Activated T-helper 9 cell treated with anti-CD3 and anti-CD28 coated beads, Interleukin-2, amount 50 U/mL, for 16 hours (primary cell): Measurements from ENCODE around the gene PLCB1.

Experiments
- DNase-seq: peaks from one replicate; pipeline ENCODE4 v3.0.0-alpha.2; 2020; ENCODE audit warnings: low read depth

Gene PLCB1

DNA sequence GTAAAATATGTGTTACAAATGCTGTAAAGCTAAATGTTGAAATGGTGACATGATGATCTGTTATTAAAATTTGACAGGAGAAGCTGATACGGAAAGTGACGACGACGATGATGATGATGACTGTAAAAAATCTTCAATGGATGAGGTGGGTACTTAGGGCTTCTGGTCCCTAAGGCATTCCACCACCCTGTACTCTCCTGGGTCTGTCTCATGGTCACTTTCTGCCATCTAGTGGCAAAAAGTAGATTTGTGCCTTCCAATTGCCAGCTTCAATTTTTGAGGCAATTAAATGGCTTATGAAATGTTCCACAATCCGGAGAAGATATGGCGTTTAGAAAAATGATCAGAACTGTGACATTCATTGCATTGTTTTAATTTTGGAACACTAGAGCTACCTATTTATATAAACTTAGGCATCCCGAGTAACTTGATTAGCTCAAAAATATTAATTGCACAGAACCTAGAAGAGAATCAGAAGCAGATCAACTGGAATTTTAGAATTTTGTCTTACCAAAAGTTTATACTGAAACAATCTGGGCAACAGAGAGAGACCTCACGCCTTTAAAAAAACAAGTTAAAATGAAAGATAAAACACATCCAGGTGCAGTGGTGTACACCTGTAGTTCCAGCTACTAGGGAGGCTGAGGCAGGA lies 590.3 kb downstream of the PLCB1 start:
- DNase-seq, result no peak

GRCh38 chr20:8723296-8723695 lies 591.2 kb downstream of the PLCB1 start:
- no peak for DNase-seq

- no peak for DNase-seq
Measured at GRCh38 chr20:8724884-8725283, 592.8 kb downstream of the PLCB1 start.

- no peak for DNase-seq
Measured at GRCh38 chr20:8726460-8726859, 594.4 kb downstream of the PLCB1 start.

DNA sequence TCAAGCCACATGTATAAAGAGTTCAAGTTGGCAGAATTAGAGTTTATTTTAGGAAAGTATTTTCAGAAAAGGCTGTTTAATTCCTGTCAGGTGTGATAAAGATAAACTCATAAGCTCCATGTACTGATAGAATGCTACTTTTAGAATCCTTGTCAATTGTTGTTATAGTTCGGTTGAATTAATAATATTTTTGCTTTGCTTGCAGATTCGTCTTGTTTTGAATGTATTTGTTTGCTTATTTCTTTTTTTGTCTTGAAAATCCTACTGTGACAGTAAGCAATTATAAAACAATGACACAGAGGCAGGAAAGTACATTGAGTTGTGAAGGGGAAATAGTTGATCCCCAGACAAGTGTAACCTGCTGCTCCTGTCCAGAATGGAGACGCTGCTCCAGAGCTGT lies 602.9 kb downstream of the PLCB1 start:
- DNase-seq, result no peak

- no peak for DNase-seq
Measured at GRCh38 chr20:8735674-8736073, 603.6 kb downstream of the PLCB1 start.

DNA sequence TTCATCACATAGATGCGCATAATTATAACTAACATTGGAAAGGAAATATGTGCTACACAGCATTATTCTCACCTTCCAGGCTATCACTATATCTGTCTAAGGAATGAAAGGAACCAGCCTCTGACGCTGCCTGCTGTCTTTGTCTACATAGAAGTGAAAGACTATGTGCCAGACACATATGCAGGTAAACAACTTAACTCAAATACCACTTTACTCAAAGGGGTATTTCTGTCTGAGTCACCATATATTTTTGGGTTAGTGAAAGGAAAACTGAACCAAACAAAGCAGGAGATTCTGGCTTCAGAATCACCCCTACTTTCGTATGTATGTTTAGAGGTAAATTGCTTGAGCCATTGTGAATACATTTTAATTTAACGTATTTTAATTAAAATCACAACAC lies 608.2 kb downstream of the PLCB1 start:
- DNase-seq, result no peak

- DNase-seq, result no peak
Measured at GRCh38 chr20:8744228-8744844, 612.3 kb downstream of the PLCB1 start.

DNA sequence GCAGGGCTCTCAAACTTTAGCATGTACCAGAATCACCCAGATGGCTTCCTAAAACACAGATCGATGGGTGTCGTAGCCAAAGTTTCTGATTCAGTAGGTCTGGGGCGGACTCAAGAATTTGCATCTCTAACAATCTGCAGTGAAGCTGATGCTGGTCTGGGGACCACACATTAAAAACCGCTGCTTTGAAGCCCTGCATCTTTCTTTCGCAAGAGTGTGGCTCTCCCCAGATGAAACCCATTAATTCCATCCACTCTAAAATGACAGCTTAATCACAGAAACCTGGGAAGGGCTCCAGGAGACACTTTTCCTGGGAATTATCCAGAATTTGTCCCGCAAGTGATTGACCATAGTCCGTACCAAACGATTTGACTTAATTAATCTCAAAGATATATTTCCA lies 617.0 kb downstream of the PLCB1 start:
- no peak for DNase-seq

GRCh38 chr20:8749986-8750385 lies 617.9 kb downstream of the PLCB1 start:
- DNase-seq, result no peak

DNA sequence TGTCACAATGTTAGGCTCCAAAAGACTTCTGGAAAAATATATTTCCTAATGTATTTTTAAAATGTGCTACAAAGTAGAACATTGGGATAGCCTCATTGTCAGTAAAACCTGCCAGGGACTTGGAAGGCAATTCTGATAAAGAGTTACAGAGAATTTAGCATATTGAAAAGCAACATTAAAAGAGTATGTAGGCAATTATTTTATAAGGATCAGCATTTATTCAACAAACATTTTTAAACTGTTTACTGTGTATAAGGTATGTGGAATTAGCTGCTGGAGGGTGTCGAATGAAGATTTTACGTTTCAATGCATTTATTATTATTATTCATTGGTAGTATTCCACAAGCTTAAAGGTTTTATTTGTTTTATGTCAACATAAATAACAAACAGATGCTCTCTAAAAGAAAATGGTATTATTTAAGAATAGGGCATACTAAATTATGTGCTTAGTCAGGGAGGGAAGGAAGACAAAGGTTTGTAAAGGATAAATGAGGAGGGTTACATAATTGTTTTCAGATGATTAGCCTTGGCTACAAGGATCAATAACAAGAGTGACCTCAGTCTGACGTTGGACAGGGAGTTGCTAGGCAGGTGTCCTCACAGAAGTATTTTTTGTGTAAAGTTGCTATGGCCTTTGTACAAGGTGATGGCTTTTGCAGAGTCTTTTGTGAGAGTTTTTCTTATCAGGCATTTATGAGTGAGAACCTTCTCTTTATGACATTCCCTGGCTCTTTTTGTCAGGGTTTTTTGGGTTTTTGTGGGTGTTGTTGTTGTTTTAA lies 623.5 kb downstream of the PLCB1 start:
- no peak for DNase-seq

DNA sequence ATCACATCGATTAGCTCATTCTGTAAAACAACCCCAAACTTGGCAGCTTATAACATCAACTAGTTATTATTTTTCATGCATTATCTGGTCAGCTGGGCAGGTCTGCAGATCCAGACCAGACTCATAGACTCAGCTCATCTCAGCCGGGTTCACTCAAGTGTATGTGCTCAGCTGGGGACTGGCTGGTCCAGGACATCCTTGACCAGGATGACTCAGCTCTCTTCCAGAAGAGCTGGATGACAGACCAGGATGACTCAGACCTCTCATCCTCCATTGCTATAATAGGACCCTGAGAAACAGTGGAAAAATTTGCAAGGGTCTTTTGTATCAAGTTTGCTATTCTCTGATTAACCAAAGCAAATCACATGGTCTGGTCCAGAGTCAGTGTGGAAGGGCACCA lies 624.3 kb downstream of the PLCB1 start:
- DNase-seq, result no peak

GRCh38 chr20:8757146-8757545 lies 625.1 kb downstream of the PLCB1 start:
- no peak for DNase-seq

GRCh38 chr20:8764344-8764962 lies 632.4 kb downstream of the PLCB1 start:
- DNase-seq, result no peak

DNA sequence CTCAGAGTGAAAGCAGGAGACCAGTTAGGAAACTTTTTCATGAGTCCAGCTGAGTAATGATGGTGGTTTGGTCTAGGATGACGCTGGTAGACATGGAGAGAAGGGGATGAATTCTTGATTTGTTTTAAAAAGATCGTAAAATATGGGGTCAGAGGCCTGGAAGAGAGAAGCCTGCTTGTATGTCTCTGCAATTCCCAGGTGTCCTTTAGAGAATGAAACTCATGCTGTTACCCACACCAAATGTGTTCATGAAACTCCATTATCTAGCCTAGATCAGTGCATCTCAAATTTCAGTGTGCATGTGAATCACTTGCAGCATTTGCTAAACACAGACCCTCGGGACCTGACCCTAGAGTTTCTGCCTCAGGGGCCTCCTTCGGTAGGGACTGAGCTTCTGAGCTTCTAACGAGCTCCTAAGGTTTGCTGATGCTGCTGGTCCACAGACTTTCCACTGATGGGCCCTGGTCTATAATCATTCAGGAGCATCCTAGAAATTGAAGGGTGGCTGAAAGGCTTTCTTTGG lies 634.9 kb downstream of the PLCB1 start:
- no peak for DNase-seq

DNA sequence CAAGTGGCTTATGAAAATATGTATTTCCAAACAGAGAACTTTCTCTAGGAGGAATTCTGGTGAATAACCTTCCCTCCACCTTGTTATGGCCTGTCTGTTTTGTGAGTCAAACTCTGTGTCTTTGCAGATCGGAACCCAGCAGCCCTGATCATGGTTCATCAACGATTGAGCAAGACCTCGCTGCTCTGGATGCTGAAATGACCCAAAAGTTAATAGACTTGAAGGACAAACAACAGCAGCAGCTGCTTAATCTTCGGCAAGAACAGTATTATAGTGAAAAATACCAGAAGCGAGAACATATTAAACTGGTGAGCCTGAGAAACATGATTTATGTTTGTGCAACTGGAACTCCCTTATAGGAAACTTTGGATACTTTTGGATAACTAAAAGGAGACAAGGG lies 642.3 kb downstream of the PLCB1 start:
- no peak for DNase-seq

DNA sequence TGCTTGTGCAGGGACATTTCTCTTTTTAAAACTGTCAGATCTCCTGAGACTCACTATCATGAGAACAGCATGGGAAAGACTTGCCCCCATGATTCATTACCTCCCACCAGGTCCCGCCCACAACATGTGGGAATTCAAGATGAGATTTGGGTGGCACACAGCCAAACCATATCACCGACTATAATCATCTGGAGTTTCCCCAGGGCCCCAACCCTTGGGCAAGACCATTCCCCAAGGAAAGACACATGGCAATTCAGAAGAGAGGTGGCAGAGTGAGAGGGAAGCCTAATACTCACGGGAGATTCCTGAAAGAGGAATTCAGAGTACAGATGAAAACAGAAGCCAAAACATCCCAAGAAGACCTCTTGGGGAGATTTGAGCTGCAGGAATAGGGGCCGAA lies 645.8 kb downstream of the PLCB1 start:
- no peak for DNase-seq

GRCh38 chr20:8778387-8778786 lies 646.3 kb downstream of the PLCB1 start:
- DNase-seq, result no peak

- DNase-seq, result no peak
Measured at GRCh38 chr20:8780915-8781314, 648.8 kb downstream of the PLCB1 start.

DNA sequence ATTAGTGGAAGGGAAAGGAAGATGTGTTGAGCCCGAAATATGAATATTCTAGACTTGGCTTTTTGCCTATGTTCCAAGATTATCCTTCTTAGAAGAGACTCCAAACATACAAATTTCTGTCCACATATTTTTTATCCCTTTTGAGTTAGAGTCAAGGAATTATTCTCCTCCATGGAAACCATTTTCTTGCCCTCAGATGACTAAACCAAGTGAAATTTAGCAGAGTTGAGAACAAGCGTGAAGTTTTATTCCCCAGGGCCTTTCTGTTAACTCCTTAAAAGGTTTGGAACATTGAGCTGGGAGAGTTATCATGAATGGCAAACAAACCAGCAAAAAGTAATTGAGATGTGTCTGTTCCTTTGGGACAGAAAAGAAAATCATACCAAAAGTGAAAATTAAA lies 650.7 kb downstream of the PLCB1 start:
- no peak for DNase-seq

- DNase-seq, result no peak
Measured at GRCh38 chr20:8783734-8784133, 651.7 kb downstream of the PLCB1 start.

DNA sequence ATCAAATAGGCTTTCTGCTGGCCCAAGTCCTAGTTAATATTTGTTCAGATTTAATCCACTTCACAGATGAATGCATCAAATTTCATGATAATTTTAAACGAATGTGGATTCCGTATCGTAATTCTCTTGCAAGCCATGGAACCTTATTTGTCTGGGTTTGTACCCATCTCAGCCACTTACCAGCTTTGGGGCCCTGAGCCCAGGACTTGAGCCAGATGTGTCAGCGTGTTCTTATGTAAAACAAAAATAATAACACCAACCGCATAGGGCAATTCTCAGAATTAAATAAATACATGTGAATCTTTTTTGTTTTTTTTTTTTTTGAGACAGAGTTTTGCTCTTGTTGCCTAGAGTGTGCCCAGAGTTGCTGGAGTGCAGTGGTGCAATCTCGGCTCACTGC lies 654.3 kb downstream of the PLCB1 start:
- DNase-seq, result no peak

DNA sequence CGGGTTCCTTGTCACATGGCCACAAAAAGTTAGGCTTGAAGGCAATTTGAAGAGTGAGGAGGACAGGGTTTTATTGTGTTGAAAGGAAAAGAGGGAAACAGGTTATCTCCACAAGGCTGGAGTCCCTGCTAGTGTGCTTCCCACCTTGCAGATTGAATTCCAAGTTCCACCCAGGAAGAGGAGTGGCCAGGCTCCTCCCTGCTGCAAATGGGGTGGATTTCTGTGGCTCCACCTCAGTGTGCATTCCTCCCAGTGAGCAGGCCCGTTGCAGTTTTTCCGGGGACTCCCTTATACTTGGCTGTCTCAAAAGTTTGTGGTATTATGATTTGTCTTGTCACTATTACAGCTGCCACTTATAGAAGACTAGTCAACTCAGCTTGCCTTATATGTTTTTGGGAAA lies 655.0 kb downstream of the PLCB1 start:
- no peak for DNase-seq
